Neuron (in vitro differentiated cells): Measurements from ENCODE around the gene ZBTB46.

Source experiments
- H2AFZ ChIP-seq: one replicate; pipeline ENCODE4 v1.6.1; 2013; ENCODE audit warnings: low read depth, mild to moderate bottlenecking, inconsistent platforms, low read length, moderate library complexity
- H3K27me3 ChIP-seq: one replicate; pipeline ENCODE4 v1.6.1; 2013; ENCODE audit warnings: low read length; ENCODE audit not compliant: insufficient read depth
- H3K36me3 ChIP-seq: one replicate; pipeline ENCODE4 v1.6.1; 2013; ENCODE audit warnings: low read length; ENCODE audit not compliant: insufficient read depth
- H3K4me1 ChIP-seq: one replicate; pipeline ENCODE4 v1.6.1; 2013; ENCODE audit warnings: low read length; ENCODE audit not compliant: insufficient read depth
- H3K4me3 ChIP-seq: 2 replicates; pipeline ENCODE4 v1.5.1; 2013; ENCODE audit warnings: mild to moderate bottlenecking, low read length, moderate library complexity
- H3K9me3 ChIP-seq: one replicate; pipeline ENCODE4 v1.6.1; 2013; ENCODE audit warnings: low read length

The ZBTB46 gene

GRCh38 chr20:63749597-63750508 lies 81.2 kb downstream of the ZBTB46 start:
- Histone ChIP-seq H3K36me3 (peaks cover 20% of the 10 kb centered on the region), H3K27me3 (no peaks in the 10 kb centered on the region), H3K4me3 (no peak overlapping the region), H2AFZ (no peak overlapping the region), H3K9me3 (no peaks in the 10 kb centered on the region), H3K4me1 (peaks cover 6% of the 10 kb centered on the region)

GRCh38 chr20:63748934-63749270 lies 82.2 kb downstream of the ZBTB46 start:
- H3K9me3 ChIP-seq, result no peaks in the 10 kb centered on the region
- H3K4me3 ChIP-seq, result no peak overlapping the region
- no peaks in the 10 kb centered on the region for H3K27me3 ChIP-seq
- no peak overlapping the region for H2AFZ ChIP-seq
- peaks cover 6% of the 10 kb centered on the region for H3K4me1 ChIP-seq
- H3K36me3 ChIP-seq, result peaks cover 27% of the 10 kb centered on the region

GRCh38 chr20:63748070-63748933 lies 82.8 kb downstream of the ZBTB46 start:
- Histone ChIP-seq H3K9me3 (no peaks in the 10 kb centered on the region), H3K4me3 (no peak overlapping the region), H3K27me3 (no peaks in the 10 kb centered on the region), H3K36me3 (peaks cover 33% of the 10 kb centered on the region), H2AFZ (no peak overlapping the region), H3K4me1 (peaks cover 6% of the 10 kb centered on the region)

- Histone ChIP-seq H3K4me3 (no peak overlapping the region), H3K36me3 (peaks cover 34% of the 10 kb centered on the region), H3K9me3 (no peaks in the 10 kb centered on the region), H2AFZ (no peak overlapping the region), H3K4me1 (peaks cover 6% of the 10 kb centered on the region), H3K27me3 (no peaks in the 10 kb centered on the region)
These were observed 83.4 kb downstream of the ZBTB46 start for GRCh38 chr20:63747622-63748069.

- H3K4me3 ChIP-seq, result no peak overlapping the region
- H3K9me3 ChIP-seq, result no peaks in the 10 kb centered on the region
- peaks cover 39% of the 10 kb centered on the region for H3K36me3 ChIP-seq
- H3K27me3 ChIP-seq, result no peaks in the 10 kb centered on the region
- H2AFZ ChIP-seq, result no peak overlapping the region
- peaks cover 7% of the 10 kb centered on the region for H3K4me1 ChIP-seq
These were observed 84.2 kb downstream of the ZBTB46 start for GRCh38 chr20:63746751-63747315.

GRCh38 chr20:63745961-63746731 lies 84.9 kb downstream of the ZBTB46 start:
- Histone ChIP-seq H3K9me3 (no peaks in the 10 kb centered on the region), H3K27me3 (no peaks in the 10 kb centered on the region), H3K4me1 (peaks cover 13% of the 10 kb centered on the region), H2AFZ (no peak overlapping the region), H3K36me3 (peaks cover 46% of the 10 kb centered on the region), H3K4me3 (no peak overlapping the region)

GRCh38 chr20:63745424-63745805 lies 85.6 kb downstream of the ZBTB46 start:
- no peak overlapping the region for H3K4me3 ChIP-seq
- H2AFZ ChIP-seq, result no peak overlapping the region
- no peaks in the 10 kb centered on the region for H3K27me3 ChIP-seq
- peaks cover 9% of the 10 kb centered on the region for H3K4me1 ChIP-seq
- no peaks in the 10 kb centered on the region for H3K9me3 ChIP-seq
- peaks cover 46% of the 10 kb centered on the region for H3K36me3 ChIP-seq

GRCh38 chr20:63744574-63745423 lies 86.3 kb downstream of the ZBTB46 start:
- Histone ChIP-seq H3K4me1 (peaks cover 9% of the 10 kb centered on the region), H2AFZ (no peak overlapping the region), H3K4me3 (no peak overlapping the region), H3K36me3 (peaks cover 42% of the 10 kb centered on the region), H3K9me3 (no peaks in the 10 kb centered on the region), H3K27me3 (no peaks in the 10 kb centered on the region)

GRCh38 chr20:63744158-63744557 lies 86.9 kb downstream of the ZBTB46 start:
- no peak overlapping the region for H3K4me3 ChIP-seq
- H3K9me3 ChIP-seq, result no peaks in the 10 kb centered on the region
- H3K36me3 ChIP-seq, result peaks cover 41% of the 10 kb centered on the region
- no peaks in the 10 kb centered on the region for H3K27me3 ChIP-seq
- no peak overlapping the region for H2AFZ ChIP-seq
- H3K4me1 ChIP-seq, result peaks cover 9% of the 10 kb centered on the region

GRCh38 chr20:63743210-63743970 lies 87.7 kb downstream of the ZBTB46 start:
- H3K27me3 ChIP-seq, result no peaks in the 10 kb centered on the region
- no peaks in the 10 kb centered on the region for H3K9me3 ChIP-seq
- H2AFZ ChIP-seq, result no peak overlapping the region
- H3K4me3 ChIP-seq, result no peak overlapping the region
- peaks cover 41% of the 10 kb centered on the region for H3K36me3 ChIP-seq
- H3K4me1 ChIP-seq, result peaks cover 13% of the 10 kb centered on the region

GRCh38 chr20:63742381-63743024 lies 88.6 kb downstream of the ZBTB46 start:
- Histone ChIP-seq H2AFZ (no peak overlapping the region), H3K4me1 (peaks cover 17% of the 10 kb centered on the region), H3K9me3 (no peaks in the 10 kb centered on the region), H3K36me3 (peaks cover 41% of the 10 kb centered on the region), H3K27me3 (no peaks in the 10 kb centered on the region), H3K4me3 (no peak overlapping the region)
